ENCODE data around the gene CLRN3.

CLRN3 gene, protein sequence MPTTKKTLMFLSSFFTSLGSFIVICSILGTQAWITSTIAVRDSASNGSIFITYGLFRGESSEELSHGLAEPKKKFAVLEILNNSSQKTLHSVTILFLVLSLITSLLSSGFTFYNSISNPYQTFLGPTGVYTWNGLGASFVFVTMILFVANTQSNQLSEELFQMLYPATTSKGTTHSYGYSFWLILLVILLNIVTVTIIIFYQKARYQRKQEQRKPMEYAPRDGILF

DNA sequence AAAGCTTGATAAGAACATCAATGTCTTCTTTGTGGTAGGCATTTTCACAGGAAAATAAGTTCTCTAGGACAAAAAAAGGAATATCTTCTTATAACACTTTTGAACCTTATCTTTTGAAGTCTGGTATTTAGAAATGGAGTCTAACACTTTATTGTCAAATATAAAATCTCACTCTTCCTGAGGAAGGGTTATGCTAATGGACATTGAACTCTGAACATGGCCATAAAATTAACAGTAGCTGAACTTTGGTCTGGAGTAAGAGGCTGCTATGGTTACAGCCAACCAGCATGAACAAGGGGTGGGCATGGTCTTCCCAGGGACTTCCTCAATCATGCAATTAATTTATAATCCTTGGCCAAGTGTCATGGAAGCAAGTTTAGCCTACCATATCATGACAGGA, at the start of gene CLRN3:
CLRN3 (minus strand) TSS at position 199 of the 400 bp plus-strand sequence; CDS start at position 42, 157 bp downstream.
- POLR2A ChIA-PET, result no interaction called here
- CTCF ChIA-PET, result interaction anchor here (1.4 to 1.8 kb wide), 2 partner anchors 14 to 176 kb away, joined by 5 read pairs; partner anchors contain the start of gene PTPRE
- Histone ChIP-seq H3K9me3 (ENCODE audit: control insufficient read depth, insufficient read depth, low read depth, low read length) (no peaks in the 10 kb centered on the region), H3K4me1 (ENCODE audit: control insufficient read depth, insufficient read depth, low read length) (no peaks in the 10 kb centered on the region), H3K4me3 (ENCODE audit: low read depth, low read length) (no peak within 1 kb of the TSS), H3K27ac (ENCODE audit: extremely low read depth, low read depth, low read length) (no peak within 1 kb of the TSS), H3K36me3 (ENCODE audit: control insufficient read depth in 2 of 2, insufficient read depth in 1 of 2, low read length in 2 of 2) (no peaks in the 10 kb centered on the region)
- TF ChIP-seq, protein P1, sequence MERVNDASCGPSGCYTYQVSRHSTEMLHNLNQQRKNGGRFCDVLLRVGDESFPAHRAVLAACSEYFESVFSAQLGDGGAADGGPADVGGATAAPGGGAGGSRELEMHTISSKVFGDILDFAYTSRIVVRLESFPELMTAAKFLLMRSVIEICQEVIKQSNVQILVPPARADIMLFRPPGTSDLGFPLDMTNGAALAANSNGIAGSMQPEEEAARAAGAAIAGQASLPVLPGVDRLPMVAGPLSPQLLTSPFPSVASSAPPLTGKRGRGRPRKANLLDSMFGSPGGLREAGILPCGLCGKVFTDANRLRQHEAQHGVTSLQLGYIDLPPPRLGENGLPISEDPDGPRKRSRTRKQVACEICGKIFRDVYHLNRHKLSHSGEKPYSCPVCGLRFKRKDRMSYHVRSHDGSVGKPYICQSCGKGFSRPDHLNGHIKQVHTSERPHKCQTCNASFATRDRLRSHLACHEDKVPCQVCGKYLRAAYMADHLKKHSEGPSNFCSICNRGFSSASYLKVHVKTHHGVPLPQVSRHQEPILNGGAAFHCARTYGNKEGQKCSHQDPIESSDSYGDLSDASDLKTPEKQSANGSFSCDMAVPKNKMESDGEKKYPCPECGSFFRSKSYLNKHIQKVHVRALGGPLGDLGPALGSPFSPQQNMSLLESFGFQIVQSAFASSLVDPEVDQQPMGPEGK (tag by site-specific recombination; IDR thresholded peaks at IDR 0.05), result no peak
- TF ChIP-seq, protein P2, sequence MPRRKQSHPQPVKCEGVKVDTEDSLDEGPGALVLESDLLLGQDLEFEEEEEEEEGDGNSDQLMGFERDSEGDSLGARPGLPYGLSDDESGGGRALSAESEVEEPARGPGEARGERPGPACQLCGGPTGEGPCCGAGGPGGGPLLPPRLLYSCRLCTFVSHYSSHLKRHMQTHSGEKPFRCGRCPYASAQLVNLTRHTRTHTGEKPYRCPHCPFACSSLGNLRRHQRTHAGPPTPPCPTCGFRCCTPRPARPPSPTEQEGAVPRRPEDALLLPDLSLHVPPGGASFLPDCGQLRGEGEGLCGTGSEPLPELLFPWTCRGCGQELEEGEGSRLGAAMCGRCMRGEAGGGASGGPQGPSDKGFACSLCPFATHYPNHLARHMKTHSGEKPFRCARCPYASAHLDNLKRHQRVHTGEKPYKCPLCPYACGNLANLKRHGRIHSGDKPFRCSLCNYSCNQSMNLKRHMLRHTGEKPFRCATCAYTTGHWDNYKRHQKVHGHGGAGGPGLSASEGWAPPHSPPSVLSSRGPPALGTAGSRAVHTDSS (tag by site-specific recombination; IDR thresholded peaks at IDR 0.05), result no peak
- TF ChIP-seq, protein P3, sequence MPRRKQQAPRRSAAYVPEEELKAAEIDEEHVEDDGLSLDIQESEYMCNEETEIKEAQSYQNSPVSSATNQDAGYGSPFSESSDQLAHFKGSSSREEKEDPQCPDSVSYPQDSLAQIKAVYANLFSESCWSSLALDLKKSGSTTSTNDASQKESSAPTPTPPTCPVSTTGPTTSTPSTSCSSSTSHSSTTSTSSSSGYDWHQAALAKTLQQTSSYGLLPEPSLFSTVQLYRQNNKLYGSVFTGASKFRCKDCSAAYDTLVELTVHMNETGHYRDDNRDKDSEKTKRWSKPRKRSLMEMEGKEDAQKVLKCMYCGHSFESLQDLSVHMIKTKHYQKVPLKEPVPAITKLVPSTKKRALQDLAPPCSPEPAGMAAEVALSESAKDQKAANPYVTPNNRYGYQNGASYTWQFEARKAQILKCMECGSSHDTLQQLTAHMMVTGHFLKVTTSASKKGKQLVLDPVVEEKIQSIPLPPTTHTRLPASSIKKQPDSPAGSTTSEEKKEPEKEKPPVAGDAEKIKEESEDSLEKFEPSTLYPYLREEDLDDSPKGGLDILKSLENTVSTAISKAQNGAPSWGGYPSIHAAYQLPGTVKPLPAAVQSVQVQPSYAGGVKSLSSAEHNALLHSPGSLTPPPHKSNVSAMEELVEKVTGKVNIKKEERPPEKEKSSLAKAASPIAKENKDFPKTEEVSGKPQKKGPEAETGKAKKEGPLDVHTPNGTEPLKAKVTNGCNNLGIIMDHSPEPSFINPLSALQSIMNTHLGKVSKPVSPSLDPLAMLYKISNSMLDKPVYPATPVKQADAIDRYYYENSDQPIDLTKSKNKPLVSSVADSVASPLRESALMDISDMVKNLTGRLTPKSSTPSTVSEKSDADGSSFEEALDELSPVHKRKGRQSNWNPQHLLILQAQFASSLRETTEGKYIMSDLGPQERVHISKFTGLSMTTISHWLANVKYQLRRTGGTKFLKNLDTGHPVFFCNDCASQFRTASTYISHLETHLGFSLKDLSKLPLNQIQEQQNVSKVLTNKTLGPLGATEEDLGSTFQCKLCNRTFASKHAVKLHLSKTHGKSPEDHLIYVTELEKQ (tag by site-specific recombination; IDR thresholded peaks at IDR 0.05; ENCODE audit: borderline replicate concordance), result no peak
- TF ChIP-seq ZNF843 (tag by site-specific recombination; IDR thresholded peaks at IDR 0.05) (no peak), ZNF37A (tag by site-specific recombination; IDR thresholded peaks at IDR 0.05) (no peak), ZNF585B (tag by site-specific recombination; IDR thresholded peaks at IDR 0.05) (no peak), TCF7L2 (IDR thresholded peaks at IDR 0.05; ENCODE audit: borderline replicate concordance, low read depth, low read length) (no peak), ZNF544 (tag by site-specific recombination; IDR thresholded peaks at IDR 0.05) (no peak), ZNF670 (tag by site-specific recombination; IDR thresholded peaks at IDR 0.05; ENCODE audit: low read depth) (no peak), HOXD13 (CRISPR knock-in tag; IDR thresholded peaks at IDR 0.05; ENCODE audit: borderline replicate concordance) (no peak), ZNF707 (tag by site-specific recombination; IDR thresholded peaks at IDR 0.05) (no peak), BCL11A (tag by site-specific recombination; IDR thresholded peaks at IDR 0.05; ENCODE audit: low read depth) (no peak), ZNF214 (tag by site-specific recombination; IDR thresholded peaks at IDR 0.05; ENCODE audit: borderline replicate concordance) (no peak), ZNF623 (tag by site-specific recombination; IDR thresholded peaks at IDR 0.05) (no peak)
- TF ChIP-seq, protein P4, sequence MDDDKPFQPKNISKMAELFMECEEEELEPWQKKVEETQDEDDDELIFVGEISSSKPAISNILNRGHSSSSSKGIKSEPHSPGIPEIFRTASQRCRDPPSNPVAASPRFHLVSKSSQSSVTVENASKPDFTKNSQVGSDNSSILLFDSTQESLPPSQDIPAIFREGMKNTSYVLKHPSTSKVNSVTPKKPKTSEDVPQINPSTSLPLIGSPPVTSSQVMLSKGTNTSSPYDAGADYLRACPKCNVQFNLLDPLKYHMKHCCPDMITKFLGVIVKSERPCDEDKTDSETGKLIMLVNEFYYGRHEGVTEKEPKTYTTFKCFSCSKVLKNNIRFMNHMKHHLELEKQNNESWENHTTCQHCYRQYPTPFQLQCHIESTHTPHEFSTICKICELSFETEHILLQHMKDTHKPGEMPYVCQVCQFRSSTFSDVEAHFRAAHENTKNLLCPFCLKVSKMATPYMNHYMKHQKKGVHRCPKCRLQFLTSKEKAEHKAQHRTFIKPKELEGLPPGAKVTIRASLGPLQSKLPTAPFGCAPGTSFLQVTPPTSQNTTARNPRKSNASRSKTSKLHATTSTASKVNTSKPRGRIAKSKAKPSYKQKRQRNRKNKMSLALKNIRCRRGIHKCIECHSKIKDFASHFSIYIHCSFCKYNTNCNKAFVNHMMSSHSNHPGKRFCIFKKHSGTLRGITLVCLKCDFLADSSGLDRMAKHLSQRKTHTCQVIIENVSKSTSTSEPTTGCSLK (tag by site-specific recombination; IDR thresholded peaks at IDR 0.05), result no peak
- TF ChIP-seq, protein P5, sequence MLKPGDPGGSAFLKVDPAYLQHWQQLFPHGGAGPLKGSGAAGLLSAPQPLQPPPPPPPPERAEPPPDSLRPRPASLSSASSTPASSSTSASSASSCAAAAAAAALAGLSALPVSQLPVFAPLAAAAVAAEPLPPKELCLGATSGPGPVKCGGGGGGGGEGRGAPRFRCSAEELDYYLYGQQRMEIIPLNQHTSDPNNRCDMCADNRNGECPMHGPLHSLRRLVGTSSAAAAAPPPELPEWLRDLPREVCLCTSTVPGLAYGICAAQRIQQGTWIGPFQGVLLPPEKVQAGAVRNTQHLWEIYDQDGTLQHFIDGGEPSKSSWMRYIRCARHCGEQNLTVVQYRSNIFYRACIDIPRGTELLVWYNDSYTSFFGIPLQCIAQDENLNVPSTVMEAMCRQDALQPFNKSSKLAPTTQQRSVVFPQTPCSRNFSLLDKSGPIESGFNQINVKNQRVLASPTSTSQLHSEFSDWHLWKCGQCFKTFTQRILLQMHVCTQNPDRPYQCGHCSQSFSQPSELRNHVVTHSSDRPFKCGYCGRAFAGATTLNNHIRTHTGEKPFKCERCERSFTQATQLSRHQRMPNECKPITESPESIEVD (tag by site-specific recombination; IDR thresholded peaks at IDR 0.05), result no peak

Measured in HEK293 (cell line).